CD4-positive, alpha-beta T cell treated with Interleukin-15 for 4 hours (primary cell): ENCODE data around the gene MGME1.

Source experiments
- DNase-seq: peaks from one replicate; pipeline ENCODE4 v3.0.0-alpha.2; 2020; ENCODE audit warnings: low spot score

Gene MGME1

GRCh38 chr20:17992847-17993513, 24.2 kb downstream of the MGME1 start:
- DNase-seq = peak; percentile 17

- no peak for DNase-seq
Observed at GRCh38 chr20:17993546-17993945, 24.7 kb downstream of the MGME1 start.

- DNase-seq = peak; percentile 76
Observed at GRCh38 chr20:17995967-17996819, 27.4 kb downstream of the MGME1 start.

- no peak for DNase-seq
Observed at GRCh38 chr20:17998446-17998845, 29.6 kb downstream of the MGME1 start.

GRCh38 chr20:17999566-17999965, 30.7 kb downstream of the MGME1 start:
- no peak for DNase-seq

- no peak for DNase-seq
Observed at GRCh38 chr20:18001131-18001921, 32.5 kb downstream of the MGME1 start.

- DNase-seq = no peak
Observed at GRCh38 chr20:18003897-18004296, 35.1 kb downstream of the MGME1 start.

GRCh38 chr20:18004384-18005031, 35.7 kb downstream of the MGME1 start:
- DNase-seq = no peak

- no peak for DNase-seq
Observed at GRCh38 chr20:18005170-18005989, 36.6 kb downstream of the MGME1 start.

GRCh38 chr20:18005990-18006364, 37.2 kb downstream of the MGME1 start:
- DNase-seq = no peak

GRCh38 chr20:18006684-18007083, 37.9 kb downstream of the MGME1 start:
- no peak for DNase-seq

GRCh38 chr20:18007534-18008292, 38.9 kb downstream of the MGME1 start:
- DNase-seq = no peak

- no peak for DNase-seq
Observed at GRCh38 chr20:18009116-18009515, 40.3 kb downstream of the MGME1 start.

GRCh38 chr20:18011482-18011881, 42.7 kb downstream of the MGME1 start:
- no peak for DNase-seq

GRCh38 chr20:18011951-18012645, 43.3 kb downstream of the MGME1 start:
- no peak for DNase-seq

- no peak for DNase-seq
Observed at GRCh38 chr20:18012901-18013300, 44.1 kb downstream of the MGME1 start.

GRCh38 chr20:18014411-18014810, 45.6 kb downstream of the MGME1 start:
- no peak for DNase-seq

- no peak for DNase-seq
Observed at GRCh38 chr20:18016772-18017171, 48.0 kb downstream of the MGME1 start.

GRCh38 chr20:18018100-18018499, 49.3 kb downstream of the MGME1 start:
- DNase-seq = no peak

GRCh38 chr20:18019068-18019467, 50.2 kb downstream of the MGME1 start:
- no peak for DNase-seq
